GM12878 (cell line): ENCODE results near the gene IPCEF1. TPM values are rescaled to one million over a fixed set of nuclear protein-coding genes. Genes with fewer than 3 reads are reported as not detected.

Experiments used
- ATAC-seq: fragments of 200-7000 bp; cut with Tn5 transposase; 3 replicates; pipeline ENCODE4 v1.9.1; 2020; ENCODE audit warnings: mild to moderate bottlenecking, moderate library complexity
- BruUV-seq: library from RNA; stranded (reverse); fragments of 400-500 nt; replicated peaks from 2 replicates; lab custom pipeline; 2021; lab: Mats Ljungman, UMichigan
- CTCF ChIA-PET: fragments of 300-600 bp; sonication (Branson Sonifier 250); formaldehyde crosslinking; extraction: SDS; loops from one replicate; lab custom pipeline; 2021; ENCODE audit warnings: inconsistent platforms; lab: Yijun Ruan, JAX
- POLR2A ChIA-PET: fragments of 350-600 bp; formaldehyde crosslinking; extraction: SDS; loops from one replicate; lab custom pipeline; 2021; ENCODE audit warnings: inconsistent platforms; lab: Charles Lee
- RAD21 ChIA-PET: fragments of 300-600 bp; sonication (Branson Sonifier 250); formaldehyde crosslinking; loops from one replicate; lab custom pipeline; 2023; ENCODE audit warnings: antibody characterized with exemption; ENCODE audit not compliant: unreplicated experiment; lab: Charles Lee
- SMC1A ChIA-PET: fragments of 300-600 bp; sonication (Branson Sonifier 250); formaldehyde crosslinking; loops from one replicate; lab custom pipeline; 2023; ENCODE audit not compliant: unreplicated experiment, uncharacterized antibody; lab: Charles Lee
- DNase-seq: peaks from one replicate; pipeline ENCODE4 v3.0.0-alpha.2; 2011; ENCODE audit warnings: low read depth, low spot score
- FAIRE-seq: peaks from 3 replicates; lab custom pipeline; 2011; peaks lifted over from hg19 to GRCh38; lab: Jason Lieb, UNC
- H2AFZ ChIP-seq: 2 replicates; pipeline ENCODE4 v1.6.0; 2011; ENCODE audit warnings: low read depth, low read length, control low read depth; ENCODE audit not compliant: control insufficient read depth
- H3K27ac ChIP-seq: 2 replicates; pipeline ENCODE4 v1.5.1; 2011; ENCODE audit warnings: control low read depth; ENCODE audit not compliant: control insufficient read depth, insufficient read depth
- H3K27me3 ChIP-seq, 2 experiments: replicated peaks in 1 of 2; 2 replicates each; pipeline versions ENCODE4 v1.6.0 to v1.6.1; 2011; ENCODE audit warnings: low read length in 1 of 2; ENCODE audit not compliant: control insufficient read depth in 2 of 2, insufficient read depth in 2 of 2
- H3K36me3 ChIP-seq, 2 experiments: 2 replicates each; pipeline ENCODE4 v1.5.1; 2011; ENCODE audit warnings: low read length in 1 of 2; ENCODE audit not compliant: control insufficient read depth in 2 of 2, insufficient read depth in 2 of 2
- H3K4me1 ChIP-seq: 2 replicates; pipeline ENCODE4 v1.6.1; 2011; ENCODE audit warnings: mild to moderate bottlenecking, low read length, moderate library complexity, mixed read lengths; ENCODE audit not compliant: control insufficient read depth, insufficient read depth
- H3K4me2 ChIP-seq: 2 replicates; pipeline ENCODE4 v1.6.0; 2011; ENCODE audit warnings: control low read depth; ENCODE audit not compliant: control insufficient read depth, insufficient read depth
- H3K4me3 ChIP-seq: fragments of 200-600 bp; sonication (generic); 2 replicates; pipeline ENCODE4 v1.5.1; 2016
- H3K79me2 ChIP-seq: 2 replicates; pipeline ENCODE4 v1.6.0; 2011; ENCODE audit warnings: low read length; ENCODE audit not compliant: control insufficient read depth, insufficient read depth
- H3K9ac ChIP-seq: 2 replicates; pipeline ENCODE4 v1.8.0; 2011; ENCODE audit warnings: low read length, control low read depth, mixed read lengths; ENCODE audit not compliant: control insufficient read depth, insufficient read depth
- H3K9me3 ChIP-seq: replicated peaks from 3 replicates; pipeline ENCODE4 v1.5.1; 2011; ENCODE audit warnings: mild to moderate bottlenecking, low read length; ENCODE audit not compliant: control insufficient read depth, insufficient read depth
- H4K20me1 ChIP-seq: 2 replicates; pipeline ENCODE4 v1.6.0; 2011; ENCODE audit not compliant: control insufficient read depth, insufficient read depth
- IRF5 ChIP-seq: fragments of 450-650 bp; IDR thresholded peaks from 2 replicates; pipeline ENCODE4 v1.6.1; 2017; ENCODE audit warnings: borderline replicate concordance
- SMARCA5 ChIP-seq: fragments of 450-650 bp; IDR thresholded peaks from 2 replicates; pipeline ENCODE4 v1.6.1; 2017; ENCODE audit warnings: mild to moderate bottlenecking
- SMC3 ChIP-seq: IDR thresholded peaks from 2 replicates; pipeline ENCODE4 v1.6.1; 2011; ENCODE audit warnings: low read length, improper control_type of control experiment, borderline replicate concordance
- ZNF24 ChIP-seq: fragments of 450-650 bp; IDR thresholded peaks from 2 replicates; pipeline ENCODE4 v1.6.1; 2017; ENCODE audit warnings: antibody characterized with exemption, mild to moderate bottlenecking
- WGBS: methylation state at CpG from one replicate; pipeline ENCODE4 v1.1.6; 2016; ENCODE audit warnings: low lambda C conversion rate; ENCODE audit not compliant: insufficient replicate concordance, insufficient coverage; ENCODE audit errors: missing lambda C conversion rate; 5-methylcytosine and 5-hydroxymethylcytosine counted together
- in situ Hi-C: fragments of 300-500 bp; cut with MboI; formaldehyde crosslinking; loops from 9 replicates; pipeline ENCODE4 v1.14.3; 2018; ENCODE audit warnings: mixed read lengths
- intact Hi-C: fragments of 100-400 bp; cut with micrococcal nuclease; formaldehyde crosslinking; loops from one replicate; pipeline ENCODE4 v1.14.2; 2022; ENCODE audit not compliant: unreplicated experiment
- polyA plus RNA-seq, 11 experiments: library from polyadenylated mRNA; depleted of rRNA in 4 of 11; unstranded in 6 of 11; stranded (reverse) in 5 of 11; fragments of >200 nt; fragmentation: Nextera tagmentation in 4 of 11; fragmentation: Illumina TruSeq in 1 of 11; extraction: Ambion mirVana in 4 of 11; extraction: Trizol in 1 of 11; gene quantifications; 1 replicate in 1 of 11; 2 replicates in 10 of 11; pipeline versions ENCODE4 v1.2.1 to v1.2.3, GENCODE V29; 2011 to 2016; ENCODE audit warnings: inconsistent platforms in 2 of 11, missing spikeins in 2 of 11, low read depth in 1 of 11
- total RNA-seq, 4 experiments: library from RNA; depleted of rRNA in 3 of 4; stranded (reverse); fragments of >200 nt in 3 of 4; fragmentation: Illumina TruSeq in 1 of 4; extraction: Trizol in 1 of 4; gene quantifications; 2 replicates each; pipeline versions ENCODE4 v1.2.1 to v1.2.3, GENCODE V29; 2013 to 2021
- TF ChIP-seq, protein P1 (sequence below): fragments of 450-650 bp; IDR thresholded peaks from 2 replicates; pipeline ENCODE4 v1.6.1; 2014; ENCODE audit warnings: mild to moderate bottlenecking

Gene IPCEF1
- total and polyA plus RNA-seq, 10 of the 15 experiments (the other 5 are each of a cell fraction or from before 2014, with no cell fraction given): 1.3 to 137 (median 4.2) TPM

DNA sequence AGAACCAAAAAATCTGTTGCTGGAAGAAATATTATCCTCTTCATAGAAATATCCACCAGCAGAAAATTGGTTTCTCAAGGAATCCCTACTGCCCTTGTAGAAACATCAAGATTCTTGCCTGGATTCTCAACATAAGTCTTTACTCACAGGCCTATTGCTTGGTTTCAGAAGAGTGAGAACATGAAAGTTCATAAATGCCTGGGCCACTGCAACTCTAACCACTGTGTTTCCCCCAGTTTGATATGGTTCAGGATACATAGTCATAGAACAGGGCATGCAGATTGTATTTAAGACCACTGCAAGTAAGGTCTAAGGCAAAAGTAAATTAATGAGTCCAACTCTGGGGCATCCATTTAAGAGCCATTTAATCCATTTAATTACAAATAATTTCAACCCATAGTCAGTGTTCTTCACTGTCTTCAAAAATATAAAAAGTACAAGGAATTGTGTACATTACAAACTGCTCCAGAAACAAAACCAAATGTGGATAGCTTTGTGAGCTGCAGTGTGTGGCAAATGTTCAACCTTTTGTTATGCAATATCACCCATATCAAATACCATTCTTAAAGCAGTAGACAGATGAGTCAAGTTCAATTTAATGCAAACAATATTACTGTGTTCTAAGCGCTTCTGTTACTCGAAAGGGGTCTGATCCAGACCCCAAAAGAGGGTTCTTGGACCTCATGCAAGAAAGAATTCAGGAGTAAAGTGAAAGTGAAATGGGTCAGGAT lies 234.2 kb downstream of the IPCEF1 start:
- Histone ChIP-seq H3K4me2 (no peak overlapping the region), H3K79me2 (no peaks in the 10 kb centered on the region), H3K4me3 (no peak overlapping the region), H3K27ac (no peak overlapping the region), H3K36me3 (no peaks in the 10 kb centered on the region)
- BruUV-seq: no TSS peak
- no peak for ATAC-seq
- no peak for DNase-seq
- CTCF ChIA-PET: interaction anchor here (1.3 kb wide), 1 partner anchor 155 kb away, joined by 4 read pairs; no protein-coding TSS in a partner anchor
- in situ Hi-C loops: no loop called here
- TF ChIP-seq SMARCA5: no peak
- TF ChIP-seq SMC3: no peak
- no peak for TF ChIP-seq ZNF24
- TF ChIP-seq, all 136 proteins: peak for 0
- no peak overlapping the region for H2AFZ ChIP-seq
- no peaks in the 10 kb centered on the region; the same call in 2 of the 3 replicates for H3K9me3 ChIP-seq
- H3K4me1 ChIP-seq: no peaks in the 10 kb centered on the region
- H3K9ac ChIP-seq: no peak overlapping the region
- WGBS: 21% methylated on average over 2 of the region's 2 CpGs
- ChIA-PET RAD21 (no interaction called here), SMC1A (interaction anchor here (1.0 to 1.5 kb wide), 2 partner anchors 29 to 251 kb away, joined by 3 read pairs; no protein-coding TSS in a partner anchor), POLR2A (no interaction called here)
- H3K27me3 ChIP-seq: no peaks in the 10 kb centered on the region; a peak in 1 of 4 replicates
- H4K20me1 ChIP-seq: no peaks in the 10 kb centered on the region
- FAIRE-seq: no peak
- intact Hi-C loops: no loop called here

- Histone ChIP-seq H3K4me1 (no peaks in the 10 kb centered on the region), H3K27me3 (no peaks in the 10 kb centered on the region; a peak in 1 of 4 replicates), H3K36me3 (no peaks in the 10 kb centered on the region), H3K27ac (no peak overlapping the region), H3K4me3 (no peak overlapping the region), H4K20me1 (no peaks in the 10 kb centered on the region), H3K9me3 (no peaks in the 10 kb centered on the region; the same call in 2 of the 3 replicates), H2AFZ (no peak overlapping the region), H3K79me2 (no peaks in the 10 kb centered on the region), H3K9ac (no peak overlapping the region), H3K4me2 (no peak overlapping the region)
- under 1% methylated on average over 4 of the region's 4 CpGs for WGBS
- TF ChIP-seq, protein P1, sequence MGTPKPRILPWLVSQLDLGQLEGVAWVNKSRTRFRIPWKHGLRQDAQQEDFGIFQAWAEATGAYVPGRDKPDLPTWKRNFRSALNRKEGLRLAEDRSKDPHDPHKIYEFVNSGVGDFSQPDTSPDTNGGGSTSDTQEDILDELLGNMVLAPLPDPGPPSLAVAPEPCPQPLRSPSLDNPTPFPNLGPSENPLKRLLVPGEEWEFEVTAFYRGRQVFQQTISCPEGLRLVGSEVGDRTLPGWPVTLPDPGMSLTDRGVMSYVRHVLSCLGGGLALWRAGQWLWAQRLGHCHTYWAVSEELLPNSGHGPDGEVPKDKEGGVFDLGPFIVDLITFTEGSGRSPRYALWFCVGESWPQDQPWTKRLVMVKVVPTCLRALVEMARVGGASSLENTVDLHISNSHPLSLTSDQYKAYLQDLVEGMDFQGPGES: no peak
- no peak for TF ChIP-seq IRF5
- ChIA-PET SMC1A (no interaction called here), POLR2A (no interaction called here), RAD21 (no interaction called here), CTCF (no interaction called here)
- in situ Hi-C loops (no loop called here), intact Hi-C loops (no loop called here)
- ATAC-seq: no peak
- DNase-seq: no peak
- BruUV-seq: no TSS peak
- FAIRE-seq: no peak
Measured at GRCh38 chr6:154117485-154117884, 239.1 kb downstream of the IPCEF1 start.
